Left ventricle myocardium inferior (tissue), 1 donor: ENCODE results near the gene P2RY6. TPM values are rescaled to one million over a fixed set of nuclear protein-coding genes. Genes with fewer than 3 reads are reported as not detected.

Experiments used
- DNase-seq: peaks from one replicate; pipeline ENCODE4 v3.0.0-alpha.2; 2020
- H3K27ac ChIP-seq: fragments of 200-600 bp; replicated peaks from 2 replicates; pipeline ENCODE4 v1.8.0; 2021
- H3K27me3 ChIP-seq: fragments of 200-600 bp; 2 replicates; pipeline ENCODE4 v1.8.0; 2021; ENCODE audit warnings: low read depth
- H3K36me3 ChIP-seq: fragments of 200-600 bp; 2 replicates; pipeline ENCODE4 v1.8.0; 2021
- H3K4me1 ChIP-seq: fragments of 200-600 bp; 2 replicates; pipeline ENCODE4 v1.8.0; 2021
- H3K4me3 ChIP-seq: fragments of 200-600 bp; 2 replicates; pipeline ENCODE4 v1.8.0; 2021; ENCODE audit warnings: mild to moderate bottlenecking, moderate library complexity
- H3K9me3 ChIP-seq: fragments of 200-600 bp; replicated peaks from 2 replicates; pipeline ENCODE4 v1.8.0; 2021
- intact Hi-C: fragments of 100-400 bp; cut with micrococcal nuclease; formaldehyde crosslinking; loops from one replicate; pipeline ENCODE4 v1.11.0; 2022
- total RNA-seq: library from RNA; stranded (reverse); fragmentation: NEBNext Ultra II Directional; extraction: Animal tissue kit (Norgen Biotek cat#: 25700); gene quantifications from one replicate; pipeline ENCODE4 v1.2.1, GENCODE V29; 2021
- TF ChIP-seq, protein P1 (sequence below): fragments of 200-600 bp; IDR thresholded peaks from 2 replicates; pipeline ENCODE4 v1.8.0; 2021; ENCODE audit warnings: antibody characterized with exemption, mild to moderate bottlenecking, borderline replicate concordance
- donor health status: DM: no; HTN: yes; CAD: no; lungs with severe emphysema.

The P2RY6 gene
- total RNA-seq, 1 donor from 2014 or later = 2.2 TPM

DNA sequence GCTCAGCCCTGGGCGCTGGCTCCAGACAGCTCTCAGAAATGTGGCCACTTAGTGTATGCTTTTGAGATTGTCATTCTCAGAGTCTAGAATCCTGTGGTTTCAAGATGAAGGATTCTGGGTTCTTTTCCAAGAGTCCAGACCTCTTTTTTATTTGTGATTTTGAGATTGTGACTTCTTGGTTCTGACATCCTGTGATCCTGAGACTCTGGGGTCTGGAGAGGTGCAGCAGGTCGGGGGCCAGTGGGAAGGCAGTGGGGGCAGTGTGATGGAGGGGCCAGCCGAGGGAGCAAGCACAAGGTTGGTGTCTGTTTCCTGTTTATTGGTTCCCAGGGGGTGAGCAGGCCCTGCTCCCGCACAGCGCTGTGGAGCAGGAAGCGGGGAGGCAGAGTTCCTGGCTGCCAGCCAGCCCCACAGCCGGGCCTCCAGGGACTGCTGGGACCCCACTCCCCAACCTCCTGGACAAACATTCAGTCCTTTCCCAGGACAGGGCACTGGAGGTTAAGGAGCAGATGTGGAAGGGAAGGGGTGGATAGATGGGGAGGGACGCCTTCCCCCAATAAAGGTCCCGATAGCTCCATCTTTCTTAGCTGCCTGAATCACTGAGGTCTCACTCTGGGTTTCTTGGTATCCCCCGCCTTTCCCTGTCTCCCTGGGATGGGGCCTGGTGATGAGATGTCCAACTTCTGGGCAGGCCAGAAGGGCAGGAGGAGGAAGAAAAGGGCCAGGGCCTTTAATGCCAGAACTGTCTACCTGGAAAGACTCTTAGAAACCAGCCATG is 49.7 kb downstream of the P2RY6 start:
- peak; percentile 75 for DNase-seq
- intact Hi-C loops = no loop called here
- Histone ChIP-seq H3K4me1 (peaks cover 100% of the 10 kb centered on the region), H3K4me3 (peak overlapping the region; percentile 38), H3K27me3 (no peaks in the 10 kb centered on the region), H3K36me3 (peaks cover 11% of the 10 kb centered on the region), H3K27ac (peak overlapping the region; percentile 99), H3K9me3 (no peaks in the 10 kb centered on the region)
- TF ChIP-seq, protein P1, sequence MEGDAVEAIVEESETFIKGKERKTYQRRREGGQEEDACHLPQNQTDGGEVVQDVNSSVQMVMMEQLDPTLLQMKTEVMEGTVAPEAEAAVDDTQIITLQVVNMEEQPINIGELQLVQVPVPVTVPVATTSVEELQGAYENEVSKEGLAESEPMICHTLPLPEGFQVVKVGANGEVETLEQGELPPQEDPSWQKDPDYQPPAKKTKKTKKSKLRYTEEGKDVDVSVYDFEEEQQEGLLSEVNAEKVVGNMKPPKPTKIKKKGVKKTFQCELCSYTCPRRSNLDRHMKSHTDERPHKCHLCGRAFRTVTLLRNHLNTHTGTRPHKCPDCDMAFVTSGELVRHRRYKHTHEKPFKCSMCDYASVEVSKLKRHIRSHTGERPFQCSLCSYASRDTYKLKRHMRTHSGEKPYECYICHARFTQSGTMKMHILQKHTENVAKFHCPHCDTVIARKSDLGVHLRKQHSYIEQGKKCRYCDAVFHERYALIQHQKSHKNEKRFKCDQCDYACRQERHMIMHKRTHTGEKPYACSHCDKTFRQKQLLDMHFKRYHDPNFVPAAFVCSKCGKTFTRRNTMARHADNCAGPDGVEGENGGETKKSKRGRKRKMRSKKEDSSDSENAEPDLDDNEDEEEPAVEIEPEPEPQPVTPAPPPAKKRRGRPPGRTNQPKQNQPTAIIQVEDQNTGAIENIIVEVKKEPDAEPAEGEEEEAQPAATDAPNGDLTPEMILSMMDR = no peak

DNA sequence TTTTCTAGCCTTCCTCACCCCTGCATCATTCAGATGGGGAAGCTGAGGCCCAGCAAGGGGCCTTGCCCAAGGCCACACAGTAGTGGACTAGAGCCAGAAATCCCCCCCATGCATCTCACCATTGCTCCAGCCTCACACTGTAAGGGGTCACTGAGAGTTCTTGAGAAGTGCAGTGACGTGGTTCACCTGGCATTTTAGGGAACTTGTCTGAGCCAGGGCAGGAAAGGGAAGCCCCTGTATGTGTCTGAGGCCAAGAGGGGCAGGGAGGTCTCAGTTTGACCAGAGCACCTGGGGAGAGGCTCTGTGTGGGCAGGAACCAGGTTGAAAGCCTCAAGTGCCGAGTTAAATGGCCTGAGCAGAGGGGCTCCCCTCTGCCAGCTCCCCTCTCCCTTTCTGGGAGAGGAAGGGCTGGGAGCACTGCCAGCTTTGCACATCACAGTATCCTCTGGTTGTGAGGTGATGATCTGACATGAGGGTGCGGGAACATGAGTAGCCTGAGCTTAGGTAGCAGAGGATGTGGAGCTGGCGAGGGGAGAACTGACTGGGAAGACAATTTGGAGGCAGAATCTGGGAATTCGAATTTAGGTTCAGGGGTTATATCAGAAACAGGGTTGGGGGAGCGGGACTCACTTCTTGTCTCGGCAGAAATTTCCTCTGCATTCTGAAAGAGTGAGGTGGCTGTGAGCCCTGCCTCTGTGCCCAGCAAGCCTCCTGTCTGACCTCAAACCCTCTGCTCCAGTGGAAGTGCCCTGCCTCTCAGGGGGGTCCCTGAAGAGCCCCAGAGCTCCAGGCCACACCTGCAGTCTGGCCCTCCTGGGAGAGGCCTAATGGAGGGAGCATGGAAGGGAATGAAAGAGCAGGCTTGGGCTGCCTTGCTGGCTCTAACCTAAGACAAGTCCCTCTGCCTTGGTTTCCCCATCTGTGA is 50.5 kb downstream of the P2RY6 start:
- DNase-seq = no peak
- Histone ChIP-seq H3K27ac (peak overlapping the region; percentile 99), H3K4me1 (peaks cover 100% of the 10 kb centered on the region), H3K4me3 (peak overlapping the region; percentile 38), H3K36me3 (peaks cover 11% of the 10 kb centered on the region), H3K9me3 (no peaks in the 10 kb centered on the region), H3K27me3 (no peaks in the 10 kb centered on the region)
- intact Hi-C loops = no loop called here
- TF ChIP-seq, protein P1 = no peak

- peak overlapping the region; percentile 99 for H3K27ac ChIP-seq
- TF ChIP-seq, protein P1 = no peak
- no peaks in the 10 kb centered on the region for H3K27me3 ChIP-seq
- H3K4me3 ChIP-seq = peak overlapping the region; percentile 38
- intact Hi-C loops = no loop called here
- peaks cover 100% of the 10 kb centered on the region for H3K4me1 ChIP-seq
- peaks cover 9% of the 10 kb centered on the region for H3K36me3 ChIP-seq
- no peaks in the 10 kb centered on the region for H3K9me3 ChIP-seq
- peak; percentile 85 for DNase-seq
Measured at GRCh38 chr11:73323464-73323863, 51.3 kb downstream of the P2RY6 start.

GRCh38 chr11:73324116-73324515 is 52.0 kb downstream of the P2RY6 start:
- peaks cover 6% of the 10 kb centered on the region for H3K36me3 ChIP-seq
- peak overlapping the region; percentile 99 for H3K27ac ChIP-seq
- TF ChIP-seq, protein P1 = no peak
- DNase-seq = no peak
- no peaks in the 10 kb centered on the region for H3K9me3 ChIP-seq
- intact Hi-C loops = no loop called here
- H3K4me1 ChIP-seq = peaks cover 100% of the 10 kb centered on the region
- H3K27me3 ChIP-seq = no peaks in the 10 kb centered on the region
- peak overlapping the region; percentile 38 for H3K4me3 ChIP-seq

- Histone ChIP-seq H3K27me3 (no peaks in the 10 kb centered on the region), H3K27ac (peak overlapping the region; percentile 99), H3K36me3 (peaks cover 6% of the 10 kb centered on the region), H3K9me3 (no peaks in the 10 kb centered on the region), H3K4me3 (peak overlapping the region; percentile 38), H3K4me1 (peaks cover 100% of the 10 kb centered on the region)
- TF ChIP-seq, protein P1 = no peak
- intact Hi-C loops = no loop called here
- DNase-seq = no peak
Measured at GRCh38 chr11:73324665-73325035, 52.5 kb downstream of the P2RY6 start.
